IMR-90 (cell line): ENCODE data around the gene TGFB2. TPM values are rescaled to one million over a fixed set of nuclear protein-coding genes. Genes with fewer than 3 reads are reported as not detected.

Source experiments
- ATAC-seq: fragments of 200-7000 bp; cut with Tn5 transposase; 2 replicates; pipeline ENCODE4 v1.9.1; 2020; ENCODE audit warnings: low read depth, mild to moderate bottlenecking, moderate library complexity
- BruUV-seq: library from RNA; stranded (reverse); fragments of 400-500 nt; replicated peaks from 2 replicates; lab custom pipeline; 2021; lab: Mats Ljungman, UMichigan
- CTCF ChIA-PET: fragments of 300-600 bp; formaldehyde crosslinking; extraction: SDS; loops from one replicate; lab custom pipeline; 2021; ENCODE audit warnings: antibody characterized with exemption; lab: Yijun Ruan, JAX
- POLR2A ChIA-PET: fragments of 300-600 bp; sonication (Branson Sonifier 250); formaldehyde crosslinking; loops from one replicate; lab custom pipeline; 2022; ENCODE audit warnings: antibody characterized with exemption; ENCODE audit not compliant: unreplicated experiment; lab: Charles Lee
- DNase-seq: peaks from one replicate; pipeline ENCODE4 v3.0.0; 2013
- H2AFZ ChIP-seq: replicated peaks from 2 replicates; pipeline ENCODE3; 2013; ENCODE audit warnings: low read length, mild to moderate bottlenecking; ENCODE audit not compliant: poor library complexity
- H2AK5ac ChIP-seq: 2 replicates; pipeline ENCODE4 v1.6.1; 2013; ENCODE audit warnings: low read depth, low read length, inconsistent platforms
- H2AK9ac ChIP-seq: replicated peaks from 2 replicates; pipeline ENCODE3; 2013; ENCODE audit warnings: mild to moderate bottlenecking, low read depth, low read length, moderate library complexity; ENCODE audit not compliant: poor library complexity
- H2BK120ac ChIP-seq: 2 replicates; pipeline ENCODE4 v1.6.1; 2013; ENCODE audit warnings: low read depth, low read length, inconsistent platforms
- H2BK15ac ChIP-seq: 3 replicates; pipeline ENCODE4 v1.6.1; 2013; ENCODE audit warnings: low read depth, low read length, inconsistent platforms
- H2BK20ac ChIP-seq: 2 replicates; pipeline ENCODE4 v1.6.1; 2013; ENCODE audit warnings: low read depth, mild to moderate bottlenecking, inconsistent platforms, low read length, moderate library complexity
- H2BK5ac ChIP-seq: 2 replicates; pipeline ENCODE4 v1.6.1; 2013; ENCODE audit warnings: mild to moderate bottlenecking, low read depth, low read length, inconsistent platforms; ENCODE audit not compliant: poor library complexity, severe bottlenecking
- H3K14ac ChIP-seq: replicated peaks from 2 replicates; pipeline ENCODE4 v1.6.1; 2013; ENCODE audit warnings: low read depth, low read length, inconsistent platforms
- H3K18ac ChIP-seq: 2 replicates; pipeline ENCODE4 v1.6.1; 2013; ENCODE audit warnings: low read depth, low read length, control low read depth
- H3K23ac ChIP-seq: 2 replicates; pipeline ENCODE4 v1.6.1; 2013; ENCODE audit warnings: low read depth, low read length, inconsistent platforms
- H3K27ac ChIP-seq: 2 replicates; pipeline ENCODE4 v1.5.1; 2013; ENCODE audit warnings: mild to moderate bottlenecking, control low read depth, low read length; ENCODE audit not compliant: insufficient read depth
- H3K27me3 ChIP-seq: 2 replicates; pipeline ENCODE4 v1.6.1; 2013; ENCODE audit warnings: low read length; ENCODE audit not compliant: control insufficient read depth, insufficient read depth
- H3K36me3 ChIP-seq: 2 replicates; pipeline ENCODE4 v1.6.1; 2013; ENCODE audit warnings: low read length, mixed read lengths; ENCODE audit not compliant: control insufficient read depth, insufficient read depth
- H3K4ac ChIP-seq: 2 replicates; pipeline ENCODE4 v1.6.1; 2013; ENCODE audit warnings: low read depth, low read length, inconsistent platforms
- H3K4me1 ChIP-seq: 2 replicates; pipeline ENCODE4 v1.6.1; 2013; ENCODE audit warnings: low read length, mixed read lengths; ENCODE audit not compliant: control insufficient read depth, insufficient read depth
- H3K4me2 ChIP-seq: 2 replicates; pipeline ENCODE4 v1.6.1; 2013; ENCODE audit warnings: low read depth, mild to moderate bottlenecking, control low read depth, low read length, moderate library complexity
- H3K4me3 ChIP-seq: 2 replicates; pipeline ENCODE4 v1.5.1; 2013; ENCODE audit warnings: low read depth, mild to moderate bottlenecking, control low read depth, low read length, moderate library complexity; ENCODE audit not compliant: insufficient read depth
- H3K56ac ChIP-seq: 2 replicates; pipeline ENCODE4 v1.6.1; 2013; ENCODE audit warnings: low read length, inconsistent platforms; ENCODE audit not compliant: insufficient read depth; ENCODE audit errors: extremely low read depth
- H3K79me1 ChIP-seq, 2 experiments: 2 replicates each; pipeline ENCODE4 v1.6.1; 2013; ENCODE audit warnings: low read length in 2 of 2, inconsistent platforms in 1 of 2, low read depth in 1 of 2
- H3K9ac ChIP-seq: 2 replicates; pipeline ENCODE4 v1.6.1; 2013; ENCODE audit warnings: low read depth, low read length, control low read depth
- H3K9me1 ChIP-seq: 2 replicates; pipeline ENCODE4 v1.6.1; 2013; ENCODE audit warnings: low read length, inconsistent platforms; ENCODE audit not compliant: insufficient read depth
- H3K9me3 ChIP-seq: 2 replicates; pipeline ENCODE4 v1.6.1; 2013; ENCODE audit warnings: low read length; ENCODE audit not compliant: control insufficient read depth, insufficient read depth
- H4K20me1 ChIP-seq: 2 replicates; pipeline ENCODE4 v1.6.1; 2013; ENCODE audit warnings: low read length, inconsistent platforms; ENCODE audit not compliant: insufficient read depth
- H4K5ac ChIP-seq: 2 replicates; pipeline ENCODE4 v1.6.1; 2013; ENCODE audit warnings: mild to moderate bottlenecking, low read depth, low read length, control low read depth
- H4K8ac ChIP-seq, 2 experiments: 2 replicates each; pipeline ENCODE4 v1.6.1; 2013; ENCODE audit warnings: low read depth in 2 of 2, low read length in 2 of 2, control low read depth in 1 of 2, inconsistent platforms in 1 of 2
- H4K91ac ChIP-seq: 2 replicates; pipeline ENCODE4 v1.6.1; 2013; ENCODE audit warnings: low read depth, low read length, inconsistent platforms; ENCODE audit not compliant: insufficient read depth
- FOS ChIP-seq: fragments of 150-350 bp; IDR thresholded peaks from 2 replicates; pipeline ENCODE4 v1.6.1; 2016; ENCODE audit warnings: low read depth, low read length
- MAZ ChIP-seq: IDR thresholded peaks from 2 replicates; pipeline ENCODE4 v1.6.1; 2012; ENCODE audit warnings: low read depth, mild to moderate bottlenecking, low read length, improper control_type of control experiment, moderate library complexity, borderline replicate concordance
- MXI1 ChIP-seq: IDR thresholded peaks from 2 replicates; pipeline ENCODE4 v1.6.1; 2012; ENCODE audit warnings: low read depth, mild to moderate bottlenecking, low read length, moderate library complexity, borderline replicate concordance
- RCOR1 ChIP-seq: IDR thresholded peaks from 2 replicates; pipeline ENCODE4 v1.6.1; 2012; ENCODE audit warnings: mild to moderate bottlenecking, low read length, improper control_type of control experiment; ENCODE audit not compliant: insufficient replicate concordance
- RFX5 ChIP-seq: IDR thresholded peaks from 2 replicates; pipeline ENCODE4 v1.8.0; 2012; ENCODE audit warnings: low read depth, mild to moderate bottlenecking, low read length, moderate library complexity
- WGBS, 2 experiments: methylation state at CpG; one replicate each; pipeline versions ENCODE4 v1.1.5 to v1.1.7; 2013; ENCODE audit warnings: missing lambda C conversion rate in 2 of 2; ENCODE audit not compliant: insufficient read length in 1 of 2; ENCODE audit errors: extremely low coverage in 2 of 2; 5-methylcytosine and 5-hydroxymethylcytosine counted together
- dilution Hi-C: fragments of 300-500 bp; cut with HindIII; formaldehyde crosslinking; loops from one replicate; pipeline ENCODE4 v1.14.3; 2018; ENCODE audit warnings: low sequenced_read_pairs; ENCODE audit not compliant: unreplicated experiment
- in situ Hi-C: fragments of 300-500 bp; cut with MboI; formaldehyde crosslinking; loops from 3 replicates; pipeline ENCODE4 v1.14.3; 2019; ENCODE audit warnings: low sequenced_read_pairs, inconsistent platforms, mixed read lengths
- intact Hi-C: fragments of 100-400 bp; cut with micrococcal nuclease; formaldehyde crosslinking; loops from 2 replicates; pipeline ENCODE4 v1.10.0; 2022
- polyA plus RNA-seq, 3 experiments: library from polyadenylated mRNA; depleted of rRNA; stranded (reverse); fragments of >200 nt; gene quantifications; 2 replicates each; pipeline ENCODE4 v1.2.3, GENCODE V29; 2012; ENCODE audit warnings: low replicate concordance in 1 of 3
- total RNA-seq: library from RNA; depleted of rRNA; stranded (reverse); fragments of >200 nt; gene quantifications from 2 replicates; pipeline ENCODE4 v1.2.3, GENCODE V29; 2012

TGFB2 gene
- total and polyA plus RNA-seq, 2 of the 4 experiments (the other 2 are of a cell fraction), result 3.7 to 3.8 TPM

DNA sequence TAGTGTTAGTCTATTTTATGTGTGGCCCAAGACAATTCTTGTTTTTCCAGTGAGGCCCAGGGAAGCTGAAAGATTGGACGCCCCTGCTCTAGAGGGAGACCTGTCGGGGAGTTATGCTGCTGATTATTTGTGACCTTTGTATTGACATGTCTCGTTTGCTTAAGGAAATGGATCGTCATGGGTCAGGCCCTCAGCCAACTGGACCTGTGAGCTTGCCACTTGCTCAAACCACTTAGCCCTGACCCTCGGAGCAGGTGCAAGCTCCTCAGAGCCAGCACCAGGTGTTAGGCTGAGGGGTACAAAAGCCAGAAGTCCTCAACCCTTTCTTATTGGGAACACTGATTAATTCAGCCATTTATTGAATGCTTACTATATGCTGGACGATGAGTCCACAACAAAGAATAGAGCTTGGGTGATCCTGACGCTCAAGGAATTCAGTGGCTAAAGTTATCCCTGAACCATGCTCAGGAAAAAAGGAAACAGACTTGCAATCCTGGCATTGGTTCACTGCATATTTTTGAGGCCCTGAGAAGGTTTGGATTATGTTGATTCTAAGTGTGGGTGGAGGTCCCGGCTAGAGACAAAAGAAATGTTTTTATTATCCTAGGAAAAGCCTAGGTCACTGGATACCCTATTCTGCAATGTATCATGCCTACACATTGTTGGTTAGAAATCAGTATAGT lies 19.0 kb downstream of the TGFB2 start:
- intact Hi-C loops (no loop called here), in situ Hi-C loops (no loop called here), dilution Hi-C loops (no loop called here)
- H3K36me3 ChIP-seq, result peaks cover 1% of the 10 kb centered on the region; the same call in 1 of the 2 replicates
- 0 out of 2 replicates have a peak overlapping the region, but pooled peaks have one; percentile 8 for H3K4me2 ChIP-seq
- H4K5ac ChIP-seq, result peak overlapping the region; percentile 12; the same call in 1 of the 2 replicates
- TF ChIP-seq RFX5 (no peak), RCOR1 (no peak), MAZ (no peak), FOS (no peak), MXI1 (no peak)
- H3K27me3 ChIP-seq, result no peaks in the 10 kb centered on the region
- H3K9me1 ChIP-seq, result peaks cover 12% of the 10 kb centered on the region; the same call in 1 of the 2 replicates
- no peak overlapping the region for H2BK15ac ChIP-seq
- WGBS, 2 experiments, result 67% methylated on average over 2 of the region's 8 CpGs; no CpG with 5 or more reads in 1 of the 2 experiments
- peaks cover 4 to 6% of the 10 kb centered on the region in 2 experiments; a peak in 3 of 4 replicates for H3K79me1 ChIP-seq
- H2BK20ac ChIP-seq, result no peak overlapping the region
- H3K14ac ChIP-seq, result peak overlapping the region; percentile 40; the same call in 1 of the 2 replicates
- H2AFZ ChIP-seq, result no peak overlapping the region
- H3K9me3 ChIP-seq, result no peaks in the 10 kb centered on the region
- ATAC-seq, result peak; percentile 36
- peak; percentile 46 for DNase-seq
- H2BK5ac ChIP-seq, result no peak overlapping the region
- H3K18ac ChIP-seq, result no peak overlapping the region; the same call in 1 of the 2 replicates
- H4K20me1 ChIP-seq, result no peaks in the 10 kb centered on the region
- H3K4me1 ChIP-seq, result peaks cover 23% of the 10 kb centered on the region
- peak overlapping the region; percentile 71 for H2AK5ac ChIP-seq
- ChIA-PET CTCF (interaction anchor here (0.6 to 0.9 kb wide), 2 partner anchors 8 to 15 kb away, joined by 3 read pairs; no protein-coding TSS in a partner anchor), POLR2A (no interaction called here)
- no peak overlapping the region for H3K4me3 ChIP-seq
- no peak overlapping the region for H3K9ac ChIP-seq
- 0 out of 2 replicates have a peak overlapping the region, but pooled peaks have one; percentile 10 for H4K91ac ChIP-seq
- peak overlapping the region in 1 of 2 experiments; percentile 3; a peak in 1 of 4 replicates for H4K8ac ChIP-seq
- no peak overlapping the region for H2AK9ac ChIP-seq
- H3K23ac ChIP-seq, result no peak overlapping the region
- peak overlapping the region; percentile 40; the same call in 1 of the 2 replicates for H3K4ac ChIP-seq
- BruUV-seq, result no TSS peak
- no peak overlapping the region for H3K56ac ChIP-seq
- H3K27ac ChIP-seq, result no peak overlapping the region
- no peak overlapping the region for H2BK120ac ChIP-seq
